GM23338 (cell line): Measurements from ENCODE around the gene AEN. TPM values are rescaled to one million over a fixed set of nuclear protein-coding genes. Genes with fewer than 3 reads are reported as not detected.

Experiments
- ATAC-seq: fragments of 200-7000 bp; cut with Tn5 transposase; 3 replicates; pipeline ENCODE4 v1.9.1; 2020
- DNase-seq: peaks from one replicate; pipeline ENCODE4 v3.0.0-alpha.2; 2015; ENCODE audit warnings: low spot score
- H2AFZ ChIP-seq: fragments of 200-600 bp; sonication (generic); 2 replicates; pipeline ENCODE4 v1.8.0; 2016; ENCODE audit warnings: antibody characterized with exemption, mild to moderate bottlenecking, moderate library complexity
- H3F3A ChIP-seq: fragments of 200-600 bp; sonication (generic); replicated peaks from 2 replicates; pipeline ENCODE4 v1.8.0; 2017; ENCODE audit warnings: antibody characterized with exemption, mixed run types, low read depth
- H3K27ac ChIP-seq: fragments of 200-600 bp; sonication (generic); 2 replicates; pipeline ENCODE4 v1.6.1; 2016; ENCODE audit warnings: low read depth
- H3K27me3 ChIP-seq: fragments of 200-600 bp; sonication (generic); 2 replicates; pipeline ENCODE4 v1.8.0; 2016; ENCODE audit warnings: mild to moderate bottlenecking, mixed run types, moderate library complexity; ENCODE audit not compliant: insufficient read depth
- H3K36me3 ChIP-seq: fragments of 200-600 bp; sonication (generic); 2 replicates; pipeline ENCODE4 v1.8.0; 2016; ENCODE audit warnings: mild to moderate bottlenecking; ENCODE audit not compliant: insufficient read depth
- H3K4me1 ChIP-seq: fragments of 200-600 bp; sonication (generic); 2 replicates; pipeline ENCODE4 v1.8.0; 2016; ENCODE audit warnings: mild to moderate bottlenecking, moderate library complexity; ENCODE audit not compliant: insufficient read depth
- H3K4me2 ChIP-seq: fragments of 200-600 bp; sonication (generic); 2 replicates; pipeline ENCODE4 v1.7.1; 2017; ENCODE audit warnings: mixed run types
- H3K4me3 ChIP-seq: fragments of 200-600 bp; sonication (generic); 2 replicates; pipeline ENCODE4 v1.6.1; 2016; ENCODE audit warnings: mixed run types
- H3K79me2 ChIP-seq: fragments of 200-600 bp; sonication (generic); replicated peaks from 2 replicates; pipeline ENCODE4 v1.8.0; 2017; ENCODE audit warnings: mild to moderate bottlenecking; ENCODE audit not compliant: insufficient read depth
- H3K9me2 ChIP-seq: fragments of 200-600 bp; sonication (generic); 2 replicates; pipeline ENCODE4 v1.8.0; 2017; ENCODE audit not compliant: insufficient read depth
- H4K20me1 ChIP-seq: fragments of 200-600 bp; sonication (generic); replicated peaks from 2 replicates; pipeline ENCODE4 v1.8.0; 2017; ENCODE audit warnings: mild to moderate bottlenecking; ENCODE audit not compliant: insufficient read depth
- H3K27ac Mint-ChIP-seq: 2 replicates; pipeline ENCODE4 v1.8.0; 2020; ENCODE audit warnings: inconsistent platforms, mild to moderate bottlenecking, moderate library complexity, mixed read lengths
- H3K27me3 Mint-ChIP-seq: 3 replicates; pipeline ENCODE4 v1.8.0; 2022; ENCODE audit warnings: low read depth, mild to moderate bottlenecking, moderate library complexity, mixed read lengths, inconsistent platforms; ENCODE audit not compliant: insufficient read depth, poor library complexity
- H3K36me3 Mint-ChIP-seq: 3 replicates; pipeline ENCODE4 v1.8.0; 2021; ENCODE audit warnings: low read depth, mild to moderate bottlenecking, inconsistent platforms, moderate library complexity, mixed read lengths
- H3K4me1 Mint-ChIP-seq: 3 replicates; pipeline ENCODE4 v1.8.0; 2020; ENCODE audit warnings: mild to moderate bottlenecking, inconsistent platforms, mixed read lengths
- H3K4me3 Mint-ChIP-seq: 3 replicates; pipeline ENCODE4 v1.8.0; 2021; ENCODE audit warnings: moderate library complexity, mild to moderate bottlenecking, inconsistent platforms, mixed read lengths
- H3K9me3 Mint-ChIP-seq: 3 replicates; pipeline ENCODE4 v1.8.0; 2020; ENCODE audit warnings: moderate library complexity, mild to moderate bottlenecking, inconsistent platforms, mixed read lengths
- CREB1 ChIP-seq: fragments of 250-450 bp; sonication (Bioruptor Pico); IDR thresholded peaks from 2 replicates; pipeline ENCODE4 v1.5.0; 2020; ENCODE audit warnings: low read depth, mild to moderate bottlenecking, moderate library complexity
- CTCF ChIP-seq, 2 experiments: fragments of 200-600 bp in 1 of 2; sonication (generic) in 1 of 2; conservative IDR thresholded peaks; 2 replicates each; pipeline versions ENCODE4 v1.5.1 to v1.6.1; 2016 to 2017; ENCODE audit warnings: antibody characterized with exemption in 2 of 2, low read depth in 2 of 2, mild to moderate bottlenecking in 2 of 2, moderate library complexity in 1 of 2
- ETS1 ChIP-seq: IDR thresholded peaks from 2 replicates; pipeline ENCODE4 v1.6.1; 2016; ENCODE audit warnings: antibody characterized with exemption
- EZH2 ChIP-seq: fragments of 200-600 bp; sonication (generic); IDR thresholded peaks from one replicate; pipeline ENCODE4 v1.8.0; 2017; ENCODE audit warnings: antibody characterized with exemption, mild to moderate bottlenecking, low read depth; ENCODE audit not compliant: unreplicated experiment
- EZH2phosphoT487 ChIP-seq: fragments of 200-600 bp; sonication (generic); IDR thresholded peaks from one replicate; pipeline ENCODE4 v1.8.1; 2018; ENCODE audit warnings: antibody characterized with exemption; ENCODE audit not compliant: unreplicated experiment
- JUNB ChIP-seq: IDR thresholded peaks from one replicate; pipeline ENCODE4 v1.6.1; 2016; ENCODE audit warnings: antibody characterized with exemption; ENCODE audit not compliant: unreplicated experiment
- NANOG ChIP-seq: IDR thresholded peaks from 2 replicates; pipeline ENCODE4 v1.6.1; 2016; ENCODE audit warnings: antibody characterized with exemption, borderline replicate concordance
- POLR2AphosphoS5 ChIP-seq: IDR thresholded peaks from 2 replicates; pipeline ENCODE4 v1.6.1; 2016; ENCODE audit warnings: antibody characterized with exemption, low read depth
- REST ChIP-seq: IDR thresholded peaks from one replicate; pipeline ENCODE4 v1.6.1; 2018; ENCODE audit warnings: antibody characterized with exemption; ENCODE audit not compliant: unreplicated experiment
- STAT1 ChIP-seq: IDR thresholded peaks from one replicate; pipeline ENCODE4 v1.6.1; 2016; ENCODE audit warnings: antibody characterized with exemption; ENCODE audit not compliant: unreplicated experiment
- ZNF114 ChIP-seq: fragments of 250-450 bp; sonication (Bioruptor Pico); IDR thresholded peaks from 2 replicates; pipeline ENCODE4 v1.5.0; 2020; ENCODE audit warnings: mild to moderate bottlenecking, moderate library complexity
- ZNF331 ChIP-seq: fragments of 250-450 bp; sonication (Bioruptor Pico); IDR thresholded peaks from 2 replicates; pipeline ENCODE4 v1.5.0; 2020; ENCODE audit warnings: low read depth, mild to moderate bottlenecking, moderate library complexity
- ZNF462 ChIP-seq: fragments of 250-450 bp; sonication (Bioruptor Pico); IDR thresholded peaks from 2 replicates; pipeline ENCODE4 v1.5.0; 2020; ENCODE audit warnings: mild to moderate bottlenecking, moderate library complexity
- polyA plus RNA-seq: library from polyadenylated mRNA; unstranded; fragments of >200 nt; fragmentation: Nextera tagmentation; extraction: Ambion mirVana; gene quantifications from 2 replicates; pipeline ENCODE4 v1.2.1, GENCODE V29; 2016
- total RNA-seq: library from RNA; depleted of rRNA; stranded (reverse); fragments of >200 nt; shearing (Covaris generic); gene quantifications from 2 replicates; pipeline ENCODE4 v1.2.3, GENCODE V29; 2014

AEN gene
- total and polyA plus RNA-seq, 2 experiments from 2014 or later: 82.3 to 220 TPM

GRCh38 chr15:88650556-88650955 lies 29.4 kb downstream of the AEN start (continued):
- TF ChIP-seq ZNF462 (CRISPR knock-in tag): no peak

- ATAC-seq (no peak), DNase-seq (no peak)
- H3K4me3 ChIP-seq: no peak overlapping the region
- H3K4me2 ChIP-seq: no peak overlapping the region
- peaks cover 7% of the 10 kb centered on the region; the same call in 1 of the 2 replicates for H3K4me1 ChIP-seq
- H3K9me3 Mint-ChIP-seq: no peaks in the 10 kb centered on the region
- H3K4me3 Mint-ChIP-seq: no peak overlapping the region; the same call in 2 of the 3 replicates
- H3K36me3 Mint-ChIP-seq: no peaks in the 10 kb centered on the region
- no peaks in the 10 kb centered on the region for H4K20me1 ChIP-seq
- no peaks in the 10 kb centered on the region for H3F3A ChIP-seq
- H3K36me3 ChIP-seq: no peaks in the 10 kb centered on the region
- no peak overlapping the region for H3K27ac ChIP-seq
- H3K79me2 ChIP-seq: no peaks in the 10 kb centered on the region
- no peak overlapping the region for H2AFZ ChIP-seq
- H3K27me3 Mint-ChIP-seq: peaks cover 8% of the 10 kb centered on the region
- H3K4me1 Mint-ChIP-seq: peaks cover 26% of the 10 kb centered on the region
- H3K27me3 ChIP-seq: no peaks in the 10 kb centered on the region
- H3K27ac Mint-ChIP-seq: no peak overlapping the region
- no peaks in the 10 kb centered on the region for H3K9me2 ChIP-seq
- TF ChIP-seq REST (no peak), POLR2AphosphoS5 (no peak), CREB1 (CRISPR knock-in tag) (no peak), ZNF331 (CRISPR knock-in tag) (no peak), EZH2phosphoT487 (no peak), STAT1 (no peak), NANOG (no peak), CTCF (conservative IDR thresholded peaks at IDR 0.05; ENCODE audit: low read depth in 2 of 2) (no peak), EZH2 (no peak), ZNF114 (CRISPR knock-in tag) (no peak), ETS1 (no peak), JUNB (no peak)
Observed at GRCh38 chr15:88651136-88651732, 30.1 kb downstream of the AEN start.
